SK-N-SH (cell line): ENCODE measurements around the gene FADS2. TPM values are rescaled to one million over a fixed set of nuclear protein-coding genes. Genes with fewer than 3 reads are reported as not detected.
A peak's percentile ranks its signal among the peaks of the same experiment; 100 is the strongest.

Experiments used
- CTCF ChIA-PET: fragments of 300-600, 350-600 bp; formaldehyde crosslinking; extraction: SDS; loops from one replicate; lab custom pipeline; 2021; lab: Yijun Ruan, JAX
- POLR2A ChIA-PET: fragments of 350-600 bp; sonication (Branson Sonifier 250); formaldehyde crosslinking; extraction: SDS; loops from one replicate; lab custom pipeline; 2020; ENCODE audit warnings: antibody characterized with exemption, inconsistent platforms; lab: Yijun Ruan, JAX
- DNase-seq: peaks from one replicate; pipeline ENCODE4 v3.0.0; 2012
- H2AFZ ChIP-seq: fragments of 200-600 bp; sonication (generic); 2 replicates; pipeline ENCODE4 v1.8.1; 2016; ENCODE audit warnings: antibody characterized with exemption, mild to moderate bottlenecking, low read depth
- H3F3A ChIP-seq: fragments of 200-600 bp; sonication (generic); replicated peaks from 2 replicates; pipeline ENCODE3; 2016; ENCODE audit warnings: antibody characterized with exemption, mild to moderate bottlenecking; ENCODE audit not compliant: insufficient read depth
- H3K27ac ChIP-seq, 2 experiments: fragments of 200-500 bp in 1 of 2; fragments of 200-600 bp in 1 of 2; sonication (Bioruptor generic) in 1 of 2; sonication (generic), shearing (Covaris generic) in 1 of 2; 2 replicates each; pipeline versions ENCODE4 v1.5.1 to v1.6.1; 2014 to 2016; ENCODE audit warnings: low read depth in 2 of 2, inconsistent platforms in 1 of 2, low read length in 1 of 2, mild to moderate bottlenecking in 1 of 2, mixed read lengths in 1 of 2
- H3K27me3 ChIP-seq: fragments of 200-600 bp; sonication (generic), shearing (Covaris generic); 2 replicates; pipeline ENCODE4 v1.6.1; 2016; ENCODE audit warnings: mixed run types; ENCODE audit not compliant: insufficient read depth
- H3K36me3 ChIP-seq, 2 experiments: fragments of 200-500 bp in 1 of 2; fragments of 200-600 bp in 1 of 2; sonication (Bioruptor generic) in 1 of 2; sonication (generic) in 1 of 2; replicated peaks in 1 of 2; 2 replicates each; pipeline versions ENCODE3 to v1.5.1; 2014 to 2016; ENCODE audit warnings: low read length in 1 of 2, mild to moderate bottlenecking in 1 of 2; ENCODE audit not compliant: insufficient read depth in 2 of 2, control insufficient read depth in 1 of 2
- H3K4me1 ChIP-seq, 2 experiments: fragments of 200-500 bp in 1 of 2; fragments of 200-600 bp in 1 of 2; sonication (Bioruptor generic) in 1 of 2; sonication (generic), shearing (Covaris generic) in 1 of 2; 2 replicates each; pipeline versions ENCODE4 v1.5.1 to v1.6.1; 2014 to 2016; ENCODE audit warnings: low read depth in 1 of 2, low read length in 1 of 2, mixed run types in 1 of 2; ENCODE audit not compliant: insufficient read depth in 2 of 2, control insufficient read depth in 1 of 2
- H3K4me2 ChIP-seq: fragments of 200-600 bp; sonication (generic), shearing (Covaris generic); 2 replicates; pipeline ENCODE4 v1.6.1; 2017; ENCODE audit warnings: mixed run types
- H3K4me3 ChIP-seq, 2 experiments: fragments of 200-500 bp in 1 of 2; fragments of 200-600 bp in 1 of 2; sonication (Bioruptor generic) in 1 of 2; sonication (generic), shearing (Covaris generic) in 1 of 2; 2 replicates each; pipeline versions ENCODE4 v1.5.1 to v1.8.1; 2014 to 2016; ENCODE audit warnings: low read depth in 2 of 2, inconsistent platforms in 1 of 2, low read length in 1 of 2, mild to moderate bottlenecking in 1 of 2, mixed read lengths in 1 of 2, moderate library complexity in 1 of 2
- H3K79me2 ChIP-seq: fragments of 200-600 bp; sonication (generic); 2 replicates; pipeline ENCODE4 v1.8.1; 2017; ENCODE audit warnings: mild to moderate bottlenecking; ENCODE audit not compliant: insufficient read depth
- H3K9ac ChIP-seq: fragments of 200-600 bp; sonication (generic); 2 replicates; pipeline ENCODE4 v1.6.1; 2017; ENCODE audit warnings: mixed run types
- H3K9me2 ChIP-seq: fragments of 200-600 bp; sonication (generic); 2 replicates; pipeline ENCODE4 v1.6.1; 2017; ENCODE audit warnings: mixed run types
- H3K9me3 ChIP-seq: fragments of 200-600 bp; sonication (generic); 2 replicates; pipeline ENCODE4 v1.6.1; 2017; ENCODE audit warnings: mixed run types, mild to moderate bottlenecking, moderate library complexity
- H4K20me1 ChIP-seq: fragments of 200-600 bp; sonication (generic); 2 replicates; pipeline ENCODE4 v1.6.1; 2017; ENCODE audit warnings: mild to moderate bottlenecking, mixed run types; ENCODE audit not compliant: insufficient read depth
- ELF1 ChIP-seq: IDR thresholded peaks from 2 replicates; pipeline ENCODE4 v1.4.0; 2012
- EP300 ChIP-seq, 2 experiments: IDR thresholded peaks; 2 replicates each; pipeline versions ENCODE4 v1.4.0 to v1.6.1; 2012; ENCODE audit warnings: borderline replicate concordance in 1 of 2, low read depth in 1 of 2, low read length in 1 of 2
- EZH2phosphoT487 ChIP-seq: fragments of 200-600 bp; sonication (generic); IDR thresholded peaks from 2 replicates; pipeline ENCODE4 v1.6.1; 2017; ENCODE audit warnings: low read depth, mixed run types, mild to moderate bottlenecking, antibody characterized with exemption, moderate library complexity, borderline replicate concordance
- FOSL2 ChIP-seq: IDR thresholded peaks from 2 replicates; pipeline ENCODE4 v1.4.0; 2012; ENCODE audit warnings: low read depth, mild to moderate bottlenecking, moderate library complexity, borderline replicate concordance
- GABPA ChIP-seq: IDR thresholded peaks from 2 replicates; pipeline ENCODE4 v1.4.0; 2012; ENCODE audit warnings: low read depth, mild to moderate bottlenecking
- GATA2 ChIP-seq: sonication (generic); formaldehyde crosslinking; IDR thresholded peaks from 2 replicates; pipeline ENCODE4 v1.5.0; 2020; ENCODE audit warnings: mild to moderate bottlenecking, missing genetic modification reagents
- MXI1 ChIP-seq: IDR thresholded peaks from 2 replicates; pipeline ENCODE4 v1.6.1; 2012; ENCODE audit warnings: mild to moderate bottlenecking, low read depth, low read length, improper control_type of control experiment
- NFIC ChIP-seq: IDR thresholded peaks from 2 replicates; pipeline ENCODE4 v1.4.0; 2012; ENCODE audit warnings: borderline replicate concordance
- RCOR1 ChIP-seq: fragments of 150-350 bp; IDR thresholded peaks from 2 replicates; pipeline ENCODE4 v1.6.1; 2017; ENCODE audit warnings: antibody characterized with exemption, low read length
- RFX5 ChIP-seq: IDR thresholded peaks from 2 replicates; pipeline ENCODE4 v1.6.1; 2012; ENCODE audit warnings: mild to moderate bottlenecking, improper control_type of control experiment, low read length
- RXRA ChIP-seq: IDR thresholded peaks from 2 replicates; pipeline ENCODE4 v1.4.0; 2012; ENCODE audit warnings: low read depth, mild to moderate bottlenecking, borderline replicate concordance
- SIN3A ChIP-seq: IDR thresholded peaks from 2 replicates; pipeline ENCODE4 v1.6.1; 2012; ENCODE audit warnings: low read depth, mild to moderate bottlenecking, low read length, moderate library complexity, borderline replicate concordance
- TAF1 ChIP-seq: IDR thresholded peaks from 2 replicates; pipeline ENCODE4 v1.6.1; 2012; ENCODE audit warnings: low read depth, mild to moderate bottlenecking, low read length, moderate library complexity, borderline replicate concordance
- TEAD4 ChIP-seq: IDR thresholded peaks from 2 replicates; pipeline ENCODE4 v1.4.0; 2012; ENCODE audit warnings: mild to moderate bottlenecking, borderline replicate concordance; ENCODE audit not compliant: insufficient read depth
- YY1 ChIP-seq: IDR thresholded peaks from 2 replicates; pipeline ENCODE4 v1.4.0; 2012; ENCODE audit warnings: low read depth, mild to moderate bottlenecking
- WGBS: methylation state at CpG from one replicate; pipeline ENCODE4 v1.1.6; 2017; ENCODE audit warnings: low lambda C conversion rate; 5-methylcytosine and 5-hydroxymethylcytosine counted together
- polyA plus RNA-seq, 3 experiments: library from polyadenylated mRNA; depleted of rRNA; stranded (reverse); fragments of >200 nt; gene quantifications; 2 replicates each; pipeline ENCODE4 v1.2.3, GENCODE V29; 2012
- TF ChIP-seq, protein P1 (sequence below): fragments of 150-350 bp; IDR thresholded peaks from 2 replicates; pipeline ENCODE4 v1.6.1; 2016; ENCODE audit warnings: mild to moderate bottlenecking, low read depth, low read length
- TF ChIP-seq, protein P2 (sequence below): IDR thresholded peaks from 2 replicates; pipeline ENCODE4 v1.4.0; 2012; ENCODE audit warnings: low read depth, borderline replicate concordance
- TF ChIP-seq, protein P3 (sequence below): IDR thresholded peaks from 2 replicates; pipeline ENCODE4 v1.4.0; 2012; ENCODE audit warnings: low read depth, borderline replicate concordance
- TF ChIP-seq, protein P4 (sequence below): fragments of 150-350 bp; IDR thresholded peaks from 2 replicates; pipeline ENCODE4 v1.6.1; 2017; ENCODE audit warnings: antibody characterized with exemption, low read length, low read depth, borderline replicate concordance
- TF ChIP-seq, protein P5 (sequence below): fragments of 200-600 bp; sonication (generic); IDR thresholded peaks from 2 replicates; pipeline ENCODE4 v1.6.1; 2017; ENCODE audit warnings: antibody characterized with exemption, mild to moderate bottlenecking, moderate library complexity
- TF ChIP-seq, protein P6 (sequence below): IDR thresholded peaks from 2 replicates; pipeline ENCODE4 v1.4.0; 2012; ENCODE audit warnings: low read depth
- TF ChIP-seq, protein P7 (sequence below): IDR thresholded peaks from 2 replicates; pipeline ENCODE4; 2012

The FADS2 gene
- 67.8 and 77.1 TPM in 2 replicates for polyA plus RNA-seq (2012; rRNA removed)
- 35.0 and 46.7 TPM in 2 replicates for polyA plus RNA-seq (2012; cell fraction: cytosol; rRNA removed)
- 81.1 and 91.8 TPM in 2 replicates for polyA plus RNA-seq (2012; cell fraction: nucleus; rRNA removed)

DNA sequence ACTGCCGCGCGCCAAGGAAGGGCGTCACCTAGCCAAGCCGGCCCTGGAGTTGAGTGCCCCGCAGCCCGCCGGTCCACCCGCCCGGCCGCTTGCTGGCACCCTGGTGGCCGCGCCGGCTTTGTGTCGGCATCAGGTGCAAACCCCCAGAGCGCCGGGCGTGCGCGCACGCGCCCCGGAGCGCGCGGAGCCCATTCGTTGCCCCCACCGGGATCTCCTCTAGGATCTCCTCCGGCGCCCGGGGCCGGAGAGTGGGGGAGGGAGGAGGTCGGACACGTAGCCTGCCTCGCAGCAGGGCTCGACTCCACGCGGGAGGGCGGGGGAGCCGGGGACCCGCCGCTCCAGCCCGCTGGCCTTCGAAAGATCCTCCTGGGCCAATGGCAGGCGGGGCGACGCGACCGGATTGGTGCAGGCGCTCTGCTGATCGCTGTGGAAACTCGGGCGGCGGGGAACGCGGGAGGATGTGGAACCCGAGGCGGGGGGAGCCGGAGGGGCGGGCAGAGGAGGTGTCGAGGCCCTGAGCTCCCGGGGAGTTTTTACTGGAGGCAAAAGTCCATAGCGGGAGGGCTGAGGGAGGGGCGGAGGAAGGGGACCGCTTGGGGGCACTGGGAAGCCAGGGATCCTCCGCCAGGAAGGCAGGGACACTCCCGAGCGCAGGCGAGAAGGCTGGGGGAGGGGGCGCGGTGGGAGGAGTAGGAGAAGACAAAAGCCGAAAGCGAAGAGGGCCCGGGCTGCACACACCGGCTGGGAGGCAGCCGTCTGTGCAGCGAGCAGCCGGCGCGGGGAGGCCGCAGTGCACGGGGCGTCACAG lies at the start of gene FADS2:
Gene FADS2 (plus strand): TSS at position 730 of the 808 bp plus-strand sequence. CDS start 91 bp downstream, outside the sequence.
- Histone ChIP-seq H2AFZ (peak within 1 kb of the TSS; percentile 71; the same call in 1 of the 2 replicates), H3K27me3 (no peaks in the 10 kb centered on the region), H3F3A (no peaks in the 10 kb centered on the region), H3K79me2 (peaks cover 40% of the 10 kb centered on the region), H3K4me3 (peak within 1 kb of the TSS; percentile 70 to 96), H3K9me3 (no peaks in the 10 kb centered on the region), H3K4me2 (peak within 1 kb of the TSS; percentile 91), H3K9me2 (no peaks in the 10 kb centered on the region), H3K9ac (peak within 1 kb of the TSS; percentile 67), H3K4me1 (peaks cover 10 to 46% of the 10 kb centered on the region in 2 experiments; a peak in 3 of 4 replicates), H4K20me1 (no peaks in the 10 kb centered on the region), H3K27ac (peak within 1 kb of the TSS; percentile 21 to 99), H3K36me3 (peaks cover 0 to 7% of the 10 kb centered on the region in 2 experiments)
- CTCF ChIA-PET = interaction anchor here (1.0 to 4.5 kb wide), 14 partner anchors 12 to 280 kb away, joined by 3 to 63 read pairs (median 5); partner anchors contain the start of gene FADS1
- DNase-seq = peak; percentile 93
- 1% methylated on average over 31 of the region's 83 CpGs for WGBS
- POLR2A ChIA-PET = interaction anchor here (0.6 to 5.3 kb wide), 6 partner anchors 11 to 141 kb away, joined by 3 to 84 read pairs (median 5); partner anchors contain the start of genes FADS1, FEN1, FTH1 and TMEM258
- peak; percentile 10; the same call in 1 of the 2 replicates for TF ChIP-seq TEAD4
- TF ChIP-seq, protein P1, sequence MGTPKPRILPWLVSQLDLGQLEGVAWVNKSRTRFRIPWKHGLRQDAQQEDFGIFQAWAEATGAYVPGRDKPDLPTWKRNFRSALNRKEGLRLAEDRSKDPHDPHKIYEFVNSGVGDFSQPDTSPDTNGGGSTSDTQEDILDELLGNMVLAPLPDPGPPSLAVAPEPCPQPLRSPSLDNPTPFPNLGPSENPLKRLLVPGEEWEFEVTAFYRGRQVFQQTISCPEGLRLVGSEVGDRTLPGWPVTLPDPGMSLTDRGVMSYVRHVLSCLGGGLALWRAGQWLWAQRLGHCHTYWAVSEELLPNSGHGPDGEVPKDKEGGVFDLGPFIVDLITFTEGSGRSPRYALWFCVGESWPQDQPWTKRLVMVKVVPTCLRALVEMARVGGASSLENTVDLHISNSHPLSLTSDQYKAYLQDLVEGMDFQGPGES = no peak
- no peak for TF ChIP-seq RFX5
- peak; percentile 16 to 32; a peak in 2 of 4 replicates for TF ChIP-seq EP300 (IDR thresholded peaks at IDR 0.05; ENCODE audit: borderline replicate concordance in 1 of 2, low read depth in 1 of 2, low read length in 1 of 2)
- TF ChIP-seq, protein P2, sequence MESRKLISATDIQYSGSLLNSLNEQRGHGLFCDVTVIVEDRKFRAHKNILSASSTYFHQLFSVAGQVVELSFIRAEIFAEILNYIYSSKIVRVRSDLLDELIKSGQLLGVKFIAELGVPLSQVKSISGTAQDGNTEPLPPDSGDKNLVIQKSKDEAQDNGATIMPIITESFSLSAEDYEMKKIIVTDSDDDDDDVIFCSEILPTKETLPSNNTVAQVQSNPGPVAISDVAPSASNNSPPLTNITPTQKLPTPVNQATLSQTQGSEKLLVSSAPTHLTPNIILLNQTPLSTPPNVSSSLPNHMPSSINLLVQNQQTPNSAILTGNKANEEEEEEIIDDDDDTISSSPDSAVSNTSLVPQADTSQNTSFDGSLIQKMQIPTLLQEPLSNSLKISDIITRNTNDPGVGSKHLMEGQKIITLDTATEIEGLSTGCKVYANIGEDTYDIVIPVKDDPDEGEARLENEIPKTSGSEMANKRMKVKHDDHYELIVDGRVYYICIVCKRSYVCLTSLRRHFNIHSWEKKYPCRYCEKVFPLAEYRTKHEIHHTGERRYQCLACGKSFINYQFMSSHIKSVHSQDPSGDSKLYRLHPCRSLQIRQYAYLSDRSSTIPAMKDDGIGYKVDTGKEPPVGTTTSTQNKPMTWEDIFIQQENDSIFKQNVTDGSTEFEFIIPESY = 0 out of 2 replicates have a peak, but pooled peaks have one; percentile 5
- TF ChIP-seq, protein P3, sequence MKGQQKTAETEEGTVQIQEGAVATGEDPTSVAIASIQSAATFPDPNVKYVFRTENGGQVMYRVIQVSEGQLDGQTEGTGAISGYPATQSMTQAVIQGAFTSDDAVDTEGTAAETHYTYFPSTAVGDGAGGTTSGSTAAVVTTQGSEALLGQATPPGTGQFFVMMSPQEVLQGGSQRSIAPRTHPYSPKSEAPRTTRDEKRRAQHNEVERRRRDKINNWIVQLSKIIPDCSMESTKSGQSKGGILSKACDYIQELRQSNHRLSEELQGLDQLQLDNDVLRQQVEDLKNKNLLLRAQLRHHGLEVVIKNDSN = peak; percentile 5; the same call in 1 of the 2 replicates
- TF ChIP-seq, protein P4, sequence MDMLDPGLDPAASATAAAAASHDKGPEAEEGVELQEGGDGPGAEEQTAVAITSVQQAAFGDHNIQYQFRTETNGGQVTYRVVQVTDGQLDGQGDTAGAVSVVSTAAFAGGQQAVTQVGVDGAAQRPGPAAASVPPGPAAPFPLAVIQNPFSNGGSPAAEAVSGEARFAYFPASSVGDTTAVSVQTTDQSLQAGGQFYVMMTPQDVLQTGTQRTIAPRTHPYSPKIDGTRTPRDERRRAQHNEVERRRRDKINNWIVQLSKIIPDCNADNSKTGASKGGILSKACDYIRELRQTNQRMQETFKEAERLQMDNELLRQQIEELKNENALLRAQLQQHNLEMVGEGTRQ = no peak
- TF ChIP-seq, protein P5, sequence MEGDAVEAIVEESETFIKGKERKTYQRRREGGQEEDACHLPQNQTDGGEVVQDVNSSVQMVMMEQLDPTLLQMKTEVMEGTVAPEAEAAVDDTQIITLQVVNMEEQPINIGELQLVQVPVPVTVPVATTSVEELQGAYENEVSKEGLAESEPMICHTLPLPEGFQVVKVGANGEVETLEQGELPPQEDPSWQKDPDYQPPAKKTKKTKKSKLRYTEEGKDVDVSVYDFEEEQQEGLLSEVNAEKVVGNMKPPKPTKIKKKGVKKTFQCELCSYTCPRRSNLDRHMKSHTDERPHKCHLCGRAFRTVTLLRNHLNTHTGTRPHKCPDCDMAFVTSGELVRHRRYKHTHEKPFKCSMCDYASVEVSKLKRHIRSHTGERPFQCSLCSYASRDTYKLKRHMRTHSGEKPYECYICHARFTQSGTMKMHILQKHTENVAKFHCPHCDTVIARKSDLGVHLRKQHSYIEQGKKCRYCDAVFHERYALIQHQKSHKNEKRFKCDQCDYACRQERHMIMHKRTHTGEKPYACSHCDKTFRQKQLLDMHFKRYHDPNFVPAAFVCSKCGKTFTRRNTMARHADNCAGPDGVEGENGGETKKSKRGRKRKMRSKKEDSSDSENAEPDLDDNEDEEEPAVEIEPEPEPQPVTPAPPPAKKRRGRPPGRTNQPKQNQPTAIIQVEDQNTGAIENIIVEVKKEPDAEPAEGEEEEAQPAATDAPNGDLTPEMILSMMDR = no peak
- no peak for TF ChIP-seq FOSL2
- TF ChIP-seq, protein P6, sequence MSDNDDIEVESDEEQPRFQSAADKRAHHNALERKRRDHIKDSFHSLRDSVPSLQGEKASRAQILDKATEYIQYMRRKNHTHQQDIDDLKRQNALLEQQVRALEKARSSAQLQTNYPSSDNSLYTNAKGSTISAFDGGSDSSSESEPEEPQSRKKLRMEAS = peak; percentile 72
- TF ChIP-seq YY1 = no peak; the same call in none of the 2 replicates
- TF ChIP-seq GABPA = no peak
- 0 out of 2 replicates have a peak, but pooled peaks have one; percentile 7 for TF ChIP-seq RXRA
- TF ChIP-seq MXI1 = peak; percentile 56
- TF ChIP-seq RCOR1 = no peak; the same call in 1 of the 2 replicates
- TF ChIP-seq GATA2 = peak; percentile 63
- peak; percentile 65; the same call in 1 of the 2 replicates for TF ChIP-seq TAF1
- TF ChIP-seq, protein P7, sequence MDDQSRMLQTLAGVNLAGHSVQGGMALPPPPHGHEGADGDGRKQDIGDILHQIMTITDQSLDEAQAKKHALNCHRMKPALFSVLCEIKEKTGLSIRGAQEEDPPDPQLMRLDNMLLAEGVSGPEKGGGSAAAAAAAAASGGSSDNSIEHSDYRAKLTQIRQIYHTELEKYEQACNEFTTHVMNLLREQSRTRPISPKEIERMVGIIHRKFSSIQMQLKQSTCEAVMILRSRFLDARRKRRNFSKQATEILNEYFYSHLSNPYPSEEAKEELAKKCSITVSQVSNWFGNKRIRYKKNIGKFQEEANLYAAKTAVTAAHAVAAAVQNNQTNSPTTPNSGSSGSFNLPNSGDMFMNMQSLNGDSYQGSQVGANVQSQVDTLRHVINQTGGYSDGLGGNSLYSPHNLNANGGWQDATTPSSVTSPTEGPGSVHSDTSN = 0 out of 2 replicates have a peak, but pooled peaks have one; percentile 6
- peak; percentile 38; the same call in 1 of the 2 replicates for TF ChIP-seq SIN3A
- no peak for TF ChIP-seq NFIC
- TF ChIP-seq EZH2phosphoT487 = no peak
- TF ChIP-seq ELF1 = 0 out of 2 replicates have a peak, but pooled peaks have one; percentile 19
